RWPE1 (cell line): ENCODE measurements around the gene GPR32.

ENCODE experiments used
- CTCF ChIA-PET: fragments of 350-600 bp; sonication (Branson Sonifier 250); formaldehyde crosslinking; extraction: SDS; loops from one replicate; lab custom pipeline; 2021; lab: Yijun Ruan, JAX
- POLR2A ChIA-PET: fragments of 400-600 bp; formaldehyde crosslinking; extraction: SDS; loops from one replicate; lab custom pipeline; 2020; ENCODE audit warnings: antibody characterized with exemption; ENCODE audit not compliant: low non-redundant PET; lab: Yijun Ruan, JAX
- DNase-seq: peaks from one replicate; pipeline ENCODE4 v3.0.0; 2012; ENCODE audit warnings: low spot score
- H3K27ac ChIP-seq: fragments of 450-650 bp; 2 replicates; pipeline ENCODE4 v1.5.1; 2017
- CTCF ChIP-seq: fragments of 450-650 bp; conservative IDR thresholded peaks from 2 replicates; pipeline ENCODE4 v1.5.1; 2017; ENCODE audit warnings: low read depth, mild to moderate bottlenecking

Gene GPR32

GRCh38 chr19:50820086-50820485 is 49.8 kb downstream of the GPR32 start:
- no peak for DNase-seq
- H3K27ac ChIP-seq: no peak overlapping the region
- TF ChIP-seq CTCF: no peak
- ChIA-PET POLR2A (no interaction called here), CTCF (no interaction called here)

- TF ChIP-seq CTCF: no peak
- POLR2A ChIA-PET: no interaction called here
- no peak for DNase-seq
- CTCF ChIA-PET: no interaction called here
- H3K27ac ChIP-seq: no peak overlapping the region
Observed at GRCh38 chr19:50820549-50821247, 50.4 kb downstream of the GPR32 start.

GRCh38 chr19:50821248-50821612 is 51.0 kb downstream of the GPR32 start:
- DNase-seq: no peak
- no peak for TF ChIP-seq CTCF
- CTCF ChIA-PET: no interaction called here
- POLR2A ChIA-PET: no interaction called here
- no peak overlapping the region for H3K27ac ChIP-seq
